ENCODE measurements around the gene TP73. TPM values are rescaled to one million over a fixed set of nuclear protein-coding genes. Genes with fewer than 3 reads are reported as not detected.

TP73 gene
- total RNA-seq, 1 experiment from 2014 or later = 6.9 TPM

- intact Hi-C loops (cut with micrococcal nuclease; ENCODE audit: unreplicated experiment) = no loop called here
- H3K27me3 ChIP-seq (ENCODE audit: insufficient read depth, low read depth) = peaks cover 15% of the 10 kb centered on the region
- POLR2A ChIA-PET (ENCODE audit: unreplicated experiment) = no interaction called here
These were observed 53.1 kb downstream of the TP73 start for GRCh38 chr1:3705341-3705950.

GRCh38 chr1:3706651-3707297 is 54.5 kb downstream of the TP73 start:
- BruUV-seq (replicated peaks) = no TSS peak
- Histone ChIP-seq H3K36me3 (ENCODE audit: low read depth) (no peaks in the 10 kb centered on the region), H3K4me2 (no peak overlapping the region), H3K27me3 (ENCODE audit: insufficient read depth, low read depth) (peaks cover 17% of the 10 kb centered on the region; the same call in 1 of the 2 replicates), H3F3A (ENCODE audit: insufficient read depth, low read depth) (peaks cover 15% of the 10 kb centered on the region), H3K9me2 (ENCODE audit: insufficient read depth) (no peaks in the 10 kb centered on the region), H3K4me1 (replicated peaks; ENCODE audit: insufficient read depth) (peaks cover 55% of the 10 kb centered on the region), H2AFZ (no peak overlapping the region), H4K20me1 (ENCODE audit: insufficient read depth) (peaks cover 7% of the 10 kb centered on the region; the same call in 1 of the 2 replicates), H3K79me2 (ENCODE audit: low read depth) (no peaks in the 10 kb centered on the region), H3K4me3 (no peak overlapping the region), H3K27ac (no peak overlapping the region), H3K9me3 (ENCODE audit: insufficient read depth, low read depth) (no peaks in the 10 kb centered on the region)
- POLR2A ChIA-PET (ENCODE audit: unreplicated experiment) = no interaction called here
- intact Hi-C loops (cut with micrococcal nuclease; ENCODE audit: unreplicated experiment) = no loop called here
- CTCF ChIA-PET = no interaction called here
- TF ChIP-seq EZH2 (IDR thresholded peaks at IDR 0.05; ENCODE audit: low read depth) (no peak), CTCF (conservative IDR thresholded peaks at IDR 0.05) (no peak)
- DNase-seq = no peak

More at GRCh38 chr1:3705341-3705950, 53.1 kb downstream of the TP73 start:
- Histone ChIP-seq H3F3A (ENCODE audit: insufficient read depth, low read depth) (peaks cover 15% of the 10 kb centered on the region), H3K36me3 (ENCODE audit: low read depth) (no peaks in the 10 kb centered on the region), H3K4me2 (no peak overlapping the region), H3K4me3 (no peak overlapping the region), H3K79me2 (ENCODE audit: low read depth) (no peaks in the 10 kb centered on the region), H3K27ac (no peak overlapping the region), H3K9me2 (ENCODE audit: insufficient read depth) (no peaks in the 10 kb centered on the region), H2AFZ (no peak overlapping the region), H3K4me1 (replicated peaks; ENCODE audit: insufficient read depth) (peaks cover 55% of the 10 kb centered on the region), H3K9me3 (ENCODE audit: insufficient read depth, low read depth) (no peaks in the 10 kb centered on the region), H4K20me1 (ENCODE audit: insufficient read depth) (peaks cover 7% of the 10 kb centered on the region; the same call in 1 of the 2 replicates)
- BruUV-seq (replicated peaks) = no TSS peak
- no peak for DNase-seq
- CTCF ChIA-PET = no interaction called here
- TF ChIP-seq EZH2 (IDR thresholded peaks at IDR 0.05; ENCODE audit: low read depth) (no peak), CTCF (conservative IDR thresholded peaks at IDR 0.05) (no peak)

- Histone ChIP-seq H3K4me3 (no peak overlapping the region), H3F3A (ENCODE audit: insufficient read depth, low read depth) (peaks cover 15% of the 10 kb centered on the region), H3K27ac (no peak overlapping the region), H3K4me2 (no peak overlapping the region), H3K9me2 (ENCODE audit: insufficient read depth) (no peaks in the 10 kb centered on the region), H3K27me3 (ENCODE audit: insufficient read depth, low read depth) (peaks cover 19% of the 10 kb centered on the region; the same call in 1 of the 2 replicates), H3K9me3 (ENCODE audit: insufficient read depth, low read depth) (no peaks in the 10 kb centered on the region), H3K4me1 (replicated peaks; ENCODE audit: insufficient read depth) (peaks cover 55% of the 10 kb centered on the region), H3K36me3 (ENCODE audit: low read depth) (no peaks in the 10 kb centered on the region), H4K20me1 (ENCODE audit: insufficient read depth) (peaks cover 7% of the 10 kb centered on the region; the same call in 1 of the 2 replicates), H3K79me2 (ENCODE audit: low read depth) (no peaks in the 10 kb centered on the region), H2AFZ (no peak overlapping the region)
- intact Hi-C loops (cut with micrococcal nuclease; ENCODE audit: unreplicated experiment) = no loop called here
- TF ChIP-seq CTCF (conservative IDR thresholded peaks at IDR 0.05) (no peak), EZH2 (IDR thresholded peaks at IDR 0.05; ENCODE audit: low read depth) (no peak)
- no peak for DNase-seq
- ChIA-PET CTCF (no interaction called here), POLR2A (ENCODE audit: unreplicated experiment) (no interaction called here)
- BruUV-seq (replicated peaks) = no TSS peak
These were observed 55.1 kb downstream of the TP73 start for GRCh38 chr1:3707298-3707938.
